ENCODE measurements around the gene TSNAX.

DNA sequence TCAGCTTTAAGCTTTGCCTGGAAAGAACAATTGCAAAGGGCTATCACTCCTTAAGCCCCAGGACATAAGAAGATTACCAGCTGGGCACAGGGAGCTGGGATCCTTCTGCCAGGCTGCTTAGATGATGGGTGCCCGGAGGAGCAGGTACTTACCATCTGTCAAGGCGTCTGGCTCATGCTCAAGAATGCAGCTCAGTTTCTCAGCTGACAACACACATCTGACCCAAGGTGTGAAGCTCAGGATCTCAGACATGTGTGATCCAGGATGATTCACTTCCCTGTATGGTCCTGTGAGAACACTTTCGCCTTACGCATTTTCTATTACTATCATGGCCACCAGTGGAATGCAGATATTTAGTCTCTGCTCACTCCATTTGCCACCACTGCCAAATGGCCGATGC lies 83.4 kb downstream of the TSNAX start:
- TF ChIP-seq RAD21 (IDR thresholded peaks at IDR 0.05 in 1 of 2, conservative IDR thresholded peaks at IDR 0.05 in 1 of 2; ENCODE audit: low read depth in 2 of 2, low read length in 2 of 2) (no peak), EZH2 (IDR thresholded peaks at IDR 0.05; ENCODE audit: low read depth, low read length, severe bottlenecking) (no peak), JUND (IDR thresholded peaks at IDR 0.05; ENCODE audit: low read length) (no peak), CTCF (IDR thresholded peaks at IDR 0.05; ENCODE audit: control extremely low read depth in 1 of 3, insufficient read depth in 1 of 3, low read depth in 1 of 3, low read length in 3 of 3) (no peak), POLR2A (IDR thresholded peaks at IDR 0.05; ENCODE audit: control extremely low read depth in 1 of 2, low read depth in 2 of 2, low read length in 2 of 2) (no peak), TBP (IDR thresholded peaks at IDR 0.05; ENCODE audit: low read depth, low read length) (no peak), CEBPB (IDR thresholded peaks at IDR 0.05; ENCODE audit: low read depth, low read length) (no peak), EGR1 (IDR thresholded peaks at IDR 0.05; ENCODE audit: borderline replicate concordance, low read depth, low read length) (no peak), SP2 (IDR thresholded peaks at IDR 0.05; ENCODE audit: low read length) (no peak), MAFK (IDR thresholded peaks at IDR 0.05; ENCODE audit: low read depth, low read length) (no peak), YY1 (IDR thresholded peaks at IDR 0.05; ENCODE audit: low read depth, low read length) (no peak)
